PC-3 (cell line): ENCODE measurements around the gene PHAF1.

Experiments
- CTCF ChIP-seq: fragments of 300-600 bp; sonication (generic); conservative IDR thresholded peaks from 2 replicates; pipeline ENCODE4 v1.5.1; 2017; ENCODE audit warnings: antibody characterized with exemption, low read depth, mild to moderate bottlenecking, low read length
- EZH2 ChIP-seq: fragments of 300-600 bp; sonication (generic); IDR thresholded peaks from one replicate; pipeline ENCODE4 v1.6.1; 2017; ENCODE audit warnings: antibody characterized with exemption, mild to moderate bottlenecking, low read length; ENCODE audit not compliant: unreplicated experiment

- no peak for TF ChIP-seq CTCF
- no peak for TF ChIP-seq EZH2
Observed at GRCh38 chr16:67147437-67148140, 37.8 kb downstream of the PHAF1 start.
